HAP-1 (cell line): ENCODE measurements around the gene SAMD8.
"Not testable (repeated sequence)": the region's sequence is repeated elsewhere in the genome, so short reads cannot be mapped to it uniquely, and the experiment has no call there.

Source experiments
- DNase-seq, 2 experiments: peaks; one replicate each; pipeline ENCODE4 v3.0.0-alpha.2; 2016 to 2020; ENCODE audit warnings: low spot score in 2 of 2
- H3K27me3 ChIP-seq: fragments of 250-450 bp; sonication (Bioruptor Pico); 2 replicates; pipeline ENCODE4 v1.5.1; 2020; ENCODE audit warnings: low read depth, mild to moderate bottlenecking, moderate library complexity
- H3K36me3 ChIP-seq: fragments of 250-450 bp; sonication (Bioruptor Pico); replicated peaks from 2 replicates; pipeline ENCODE4 v1.5.1; 2020; ENCODE audit warnings: mild to moderate bottlenecking
- H3K4me1 ChIP-seq: fragments of 250-450 bp; sonication (Bioruptor Pico); 2 replicates; pipeline ENCODE4 v1.5.1; 2020; ENCODE audit warnings: mild to moderate bottlenecking
- H3K4me3 ChIP-seq: fragments of 250-450 bp; sonication (Bioruptor Pico); 2 replicates; pipeline ENCODE4 v1.5.1; 2020; ENCODE audit warnings: mild to moderate bottlenecking, moderate library complexity
- H3K9me3 ChIP-seq: fragments of 250-450 bp; sonication (Bioruptor Pico); 2 replicates; pipeline ENCODE4 v1.5.1; 2020; ENCODE audit warnings: mild to moderate bottlenecking, moderate library complexity
- in situ Hi-C: fragments of 300-500 bp; cut with MboI; formaldehyde crosslinking; loops from 3 replicates; pipeline ENCODE4 v1.14.3; 2020; ENCODE audit warnings: low sequenced_read_pairs, inconsistent platforms, mixed read lengths

Gene SAMD8

GRCh38 chr10:75165684-75166622, 54.5 kb downstream of the SAMD8 start:
- Histone ChIP-seq H3K9me3 (no peaks in the 10 kb centered on the region), H3K36me3 (0 out of 2 replicates have a peak, but pooled peaks cover 3% of the 10 kb centered on the region), H3K4me3 (no peak overlapping the region), H3K4me1 (no peaks in the 10 kb centered on the region), H3K27me3 (no peaks in the 10 kb centered on the region)
- no peak for DNase-seq
- in situ Hi-C loops: no loop called here

GRCh38 chr10:75166623-75166972, 55.1 kb downstream of the SAMD8 start:
- no peaks in the 10 kb centered on the region for H3K9me3 ChIP-seq
- H3K4me1 ChIP-seq: no peaks in the 10 kb centered on the region
- no peak for DNase-seq
- H3K27me3 ChIP-seq: no peaks in the 10 kb centered on the region
- no peak overlapping the region for H3K4me3 ChIP-seq
- in situ Hi-C loops: no loop called here
- 0 out of 2 replicates have a peak, but pooled peaks cover 3% of the 10 kb centered on the region for H3K36me3 ChIP-seq

GRCh38 chr10:75168275-75168674, 56.8 kb downstream of the SAMD8 start:
- in situ Hi-C loops: no loop called here
- DNase-seq: no peak
- Histone ChIP-seq H3K27me3 (no peaks in the 10 kb centered on the region), H3K36me3 (0 out of 2 replicates have a peak, but pooled peaks cover 3% of the 10 kb centered on the region), H3K4me1 (no peaks in the 10 kb centered on the region), H3K4me3 (no peak overlapping the region), H3K9me3 (no peaks in the 10 kb centered on the region)

- no peak overlapping the region for H3K4me3 ChIP-seq
- no peaks in the 10 kb centered on the region for H3K4me1 ChIP-seq
- H3K36me3 ChIP-seq: 0 out of 2 replicates have a peak, but pooled peaks cover 3% of the 10 kb centered on the region
- H3K27me3 ChIP-seq: no peaks in the 10 kb centered on the region
- no peak for DNase-seq
- in situ Hi-C loops: no loop called here
- no peaks in the 10 kb centered on the region for H3K9me3 ChIP-seq
Measured at GRCh38 chr10:75170215-75170614, 58.8 kb downstream of the SAMD8 start.

- no peak for DNase-seq
- in situ Hi-C loops: no loop called here
- H3K4me1 ChIP-seq: no peaks in the 10 kb centered on the region
- H3K27me3 ChIP-seq: no peaks in the 10 kb centered on the region
- H3K36me3 ChIP-seq: no peaks in the 10 kb centered on the region
- no peak overlapping the region for H3K4me3 ChIP-seq
- H3K9me3 ChIP-seq: no peaks in the 10 kb centered on the region
Measured at GRCh38 chr10:75175046-75175445, 63.6 kb downstream of the SAMD8 start.

GRCh38 chr10:75176046-75176445, 64.6 kb downstream of the SAMD8 start:
- Histone ChIP-seq H3K9me3 (no peaks in the 10 kb centered on the region), H3K36me3 (no peaks in the 10 kb centered on the region), H3K4me3 (no peak overlapping the region), H3K4me1 (no peaks in the 10 kb centered on the region), H3K27me3 (no peaks in the 10 kb centered on the region)
- in situ Hi-C loops: no loop called here
- DNase-seq: no peak

- Histone ChIP-seq H3K9me3 (no peaks in the 10 kb centered on the region), H3K27me3 (no peaks in the 10 kb centered on the region), H3K4me3 (no peak overlapping the region), H3K4me1 (no peaks in the 10 kb centered on the region), H3K36me3 (peaks cover 3% of the 10 kb centered on the region; the same call in 1 of the 2 replicates)
- no peak for DNase-seq
- in situ Hi-C loops: no loop called here
Measured at GRCh38 chr10:75176736-75177135, 65.3 kb downstream of the SAMD8 start.

GRCh38 chr10:75179657-75180177, 68.3 kb downstream of the SAMD8 start:
- no peak overlapping the region for H3K4me3 ChIP-seq
- in situ Hi-C loops: no loop called here
- DNase-seq: no peak
- H3K9me3 ChIP-seq: no peaks in the 10 kb centered on the region
- no peaks in the 10 kb centered on the region for H3K4me1 ChIP-seq
- no peaks in the 10 kb centered on the region for H3K27me3 ChIP-seq
- H3K36me3 ChIP-seq: peaks cover 4% of the 10 kb centered on the region; the same call in 1 of the 2 replicates

GRCh38 chr10:75180592-75180991, 69.1 kb downstream of the SAMD8 start:
- Histone ChIP-seq H3K27me3 (no peaks in the 10 kb centered on the region), H3K36me3 (peaks cover 4% of the 10 kb centered on the region; the same call in 1 of the 2 replicates), H3K4me1 (no peaks in the 10 kb centered on the region), H3K4me3 (no peak overlapping the region), H3K9me3 (no peaks in the 10 kb centered on the region)
- in situ Hi-C loops: no loop called here
- DNase-seq: no peak

- H3K9me3 ChIP-seq: no peaks in the 10 kb centered on the region
- H3K27me3 ChIP-seq: no peaks in the 10 kb centered on the region
- in situ Hi-C loops: no loop called here
- no peak overlapping the region for H3K4me3 ChIP-seq
- no peaks in the 10 kb centered on the region for H3K4me1 ChIP-seq
- DNase-seq: no peak
- peaks cover 4% of the 10 kb centered on the region; the same call in 1 of the 2 replicates for H3K36me3 ChIP-seq
Measured at GRCh38 chr10:75181073-75181472, 69.6 kb downstream of the SAMD8 start.

- Histone ChIP-seq H3K36me3 (peaks cover 4% of the 10 kb centered on the region; the same call in 1 of the 2 replicates), H3K4me1 (no peaks in the 10 kb centered on the region), H3K9me3 (no peaks in the 10 kb centered on the region), H3K4me3 (no peak overlapping the region), H3K27me3 (no peaks in the 10 kb centered on the region)
- DNase-seq: no peak
- in situ Hi-C loops: no loop called here
Measured at GRCh38 chr10:75186310-75186709, 74.9 kb downstream of the SAMD8 start.

- no peaks in the 10 kb centered on the region for H3K36me3 ChIP-seq
- H3K9me3 ChIP-seq: no peaks in the 10 kb centered on the region
- H3K4me3 ChIP-seq: no peak overlapping the region
- in situ Hi-C loops: no loop called here
- DNase-seq: peak; percentile 38 to 68
- no peaks in the 10 kb centered on the region for H3K27me3 ChIP-seq
- no peaks in the 10 kb centered on the region for H3K4me1 ChIP-seq
Measured at GRCh38 chr10:75187961-75188426, 76.5 kb downstream of the SAMD8 start.

GRCh38 chr10:75188522-75188921, 77.1 kb downstream of the SAMD8 start:
- DNase-seq, H3K27me3 ChIP-seq, H3K36me3 ChIP-seq, H3K9me3 ChIP-seq, H3K4me1 ChIP-seq, in situ Hi-C loops, H3K4me3 ChIP-seq: not testable (repeated sequence)
